Ovary (tissue), 9 donors: Measurements from ENCODE around the gene SYNGR4. TPM values are rescaled to one million over a fixed set of nuclear protein-coding genes. Genes with fewer than 3 reads are reported as not detected.
A peak's percentile ranks its signal among the peaks of the same experiment; 100 is the strongest.

ENCODE experiments used
- DNase-seq, 5 donors: peaks; one replicate each; pipeline ENCODE4 v3.0.0-alpha.2; 2019 to 2020
- H3K27ac ChIP-seq, 2 donors: fragments of 200-600 bp; one replicate each; pipeline versions ENCODE4 v1.5.1 to v1.8.0; 2019 to 2022
- H3K27me3 ChIP-seq: fragments of 200-600 bp; one replicate; pipeline ENCODE4 v1.8.0; 2022
- H3K36me3 ChIP-seq: fragments of 200-600 bp; sonication (generic); one replicate; pipeline ENCODE4 v1.5.1; 2019
- H3K4me1 ChIP-seq: one replicate; pipeline ENCODE4 v1.8.1; 2013; ENCODE audit warnings: mild to moderate bottlenecking, moderate library complexity; ENCODE audit not compliant: insufficient read depth
- H3K4me3 ChIP-seq: fragments of 200-600 bp; sonication (generic); one replicate; pipeline ENCODE4 v1.5.1; 2017
- H3K9me3 ChIP-seq, 2 donors: fragments of 200-600 bp in 1 of 2; sonication (generic) in 1 of 2; one replicate each; pipeline versions ENCODE4 v1.5.1 to v1.8.1; 2013 to 2019; ENCODE audit warnings: mild to moderate bottlenecking in 1 of 2, moderate library complexity in 1 of 2
- CTCF ChIP-seq, 3 donors: fragments of 450-650 bp in 2 of 3; fragments of 200-600 bp in 1 of 3; IDR thresholded peaks; one replicate each; pipeline versions ENCODE4 v1.5.1 to v1.8.0; 2016 to 2022; ENCODE audit warnings: antibody characterized with exemption in 3 of 3, mild to moderate bottlenecking in 1 of 3
- EP300 ChIP-seq: sonication (generic); formaldehyde crosslinking; IDR thresholded peaks from one replicate; pipeline ENCODE4 v1.6.1; 2017; ENCODE audit warnings: antibody characterized with exemption
- POLR2A ChIP-seq: fragments of 450-650 bp; IDR thresholded peaks from one replicate; pipeline ENCODE4 v1.6.1; 2017; ENCODE audit warnings: antibody characterized with exemption, mild to moderate bottlenecking, moderate library complexity
- WGBS, 3 donors: extraction: QIAGEN DNeasy Blood & Tissue Kit in 1 of 3; methylation state at CpG; one replicate each; pipeline versions ENCODE4 v1.1.5 to v1.1.7; 2013 to 2017; 5-methylcytosine and 5-hydroxymethylcytosine counted together
- intact Hi-C, 4 donors: fragments of 100-400 bp; cut with DNase I; formaldehyde crosslinking; loops; one replicate each; pipeline versions ENCODE4 v1.11.0 to v1.15.1; 2022 to 2023
- polyA plus RNA-seq, 2 donors: library from polyadenylated mRNA; stranded (reverse); fragments of 200-250 nt in 1 of 2; fragments of 350-450 nt in 1 of 2; fragmentation: Illumina TruSeq in 1 of 2; extraction: RNeasy Lipid Tissue Mini Kit (QIAGEN cat#74804) in 1 of 2; gene quantifications; one replicate each; pipeline ENCODE4 v1.2.3, GENCODE V29; 2013 to 2014
- total RNA-seq, 7 donors: library from RNA; depleted of rRNA in 2 of 7; stranded (reverse); fragments of >200 nt in 2 of 7; fragmentation: NEBNext Ultra II Directional in 3 of 7; extraction: Animal tissue kit (Norgen Biotek cat#: 25700) in 3 of 7; gene quantifications; one replicate each; pipeline versions ENCODE4 v1.1.0 to v1.2.4, GENCODE V29; 2016 to 2023
- donor health status: DM: no; HTN: no; CAD: no; lungs with moderate emphysema.
- donor health status: DM: no; HTN: no; CAD: no.
- donor health status: Bipolar disorder and iron deficiency.
- donor health status: DM: yes; HTN: yes; CAD: no.
- donor health status: DM: no; HTN: no; CAD: no.
- donor health status: DM: yes; HTN: yes; CAD: no.

SYNGR4 gene
- total and polyA plus RNA-seq, 9 donors: not detected

- intact Hi-C loops: no loop called here
- no peaks in the 10 kb centered on the region for H3K27me3 ChIP-seq
- no peak for DNase-seq
These were observed 53.3 kb downstream of the SYNGR4 start for GRCh38 chr19:48417421-48417820.

GRCh38 chr19:48418317-48419064, 54.3 kb downstream of the SYNGR4 start:
- no peak for TF ChIP-seq CTCF (IDR thresholded peaks at IDR 0.05)
- no peak for TF ChIP-seq POLR2A
- no peak for TF ChIP-seq EP300
- WGBS, 3 donors: 65 to 86% (median 85%) methylated on average over 6 of the region's 6 CpGs
- no peak for DNase-seq
- no peaks in the 10 kb centered on the region for H3K9me3 ChIP-seq
- intact Hi-C loops: no loop called here
- no peak overlapping the region for H3K4me3 ChIP-seq
- no peaks in the 10 kb centered on the region for H3K36me3 ChIP-seq
- H3K4me1 ChIP-seq: no peaks in the 10 kb centered on the region
- H3K27me3 ChIP-seq: no peaks in the 10 kb centered on the region
- H3K27ac ChIP-seq: no peak overlapping the region

More at GRCh38 chr19:48417421-48417820, 53.3 kb downstream of the SYNGR4 start:
- Histone ChIP-seq H3K4me1 (no peaks in the 10 kb centered on the region), H3K27ac (no peak overlapping the region), H3K4me3 (no peak overlapping the region), H3K36me3 (no peaks in the 10 kb centered on the region), H3K9me3 (no peaks in the 10 kb centered on the region)
- 78 to 82% (median 82%) methylated on average over 7 of the region's 7 CpGs for WGBS, 3 donors
- TF ChIP-seq EP300 (no peak), CTCF (IDR thresholded peaks at IDR 0.05) (no peak), POLR2A (no peak)

- H3K9me3 ChIP-seq: no peaks in the 10 kb centered on the region
- no peak overlapping the region for H3K27ac ChIP-seq
- DNase-seq: peak in 2 of 5 donors; percentile 42 to 44
- H3K36me3 ChIP-seq: no peaks in the 10 kb centered on the region
- TF ChIP-seq CTCF (IDR thresholded peaks at IDR 0.05): no peak
- no peak for TF ChIP-seq POLR2A
- no peak for TF ChIP-seq EP300
- no peaks in the 10 kb centered on the region for H3K27me3 ChIP-seq
- intact Hi-C loops: no loop called here
- no peaks in the 10 kb centered on the region for H3K4me1 ChIP-seq
- H3K4me3 ChIP-seq: no peak overlapping the region
- WGBS, 3 donors: 71 to 77% (median 76%) methylated on average over 31 of the region's 31 CpGs
These were observed 55.2 kb downstream of the SYNGR4 start for GRCh38 chr19:48419158-48419920.

GRCh38 chr19:48421548-48421947, 57.4 kb downstream of the SYNGR4 start:
- H3K9me3 ChIP-seq: no peaks in the 10 kb centered on the region
- 47 to 51% (median 49%) methylated on average over 12 to 16 of the region's 16 CpGs for WGBS, 3 donors
- no peaks in the 10 kb centered on the region for H3K4me1 ChIP-seq
- no peak for TF ChIP-seq CTCF (IDR thresholded peaks at IDR 0.05)
- TF ChIP-seq POLR2A: no peak
- no peak for TF ChIP-seq EP300
- H3K36me3 ChIP-seq: no peaks in the 10 kb centered on the region
- intact Hi-C loops: no loop called here
- H3K27ac ChIP-seq: no peak overlapping the region
- no peaks in the 10 kb centered on the region for H3K27me3 ChIP-seq
- peak in 3 of 5 donors; percentile 43 to 56 (median 48) for DNase-seq
- no peak overlapping the region for H3K4me3 ChIP-seq
